K562 (cell line): ENCODE data around the gene SLC7A8. TPM values are rescaled to one million over a fixed set of nuclear protein-coding genes. Genes with fewer than 3 reads are reported as not detected.

Experiments used
- ARID2 ChIP-seq: fragments of 450-650 bp; IDR thresholded peaks from 2 replicates; pipeline ENCODE4 v1.6.1; 2017; ENCODE audit warnings: antibody characterized with exemption, mild to moderate bottlenecking
- ARID4B ChIP-seq: sonication (generic); formaldehyde crosslinking; IDR thresholded peaks from 2 replicates; pipeline ENCODE4 v1.8.0; 2022; ENCODE audit warnings: mild to moderate bottlenecking, missing genetic modification reagents
- ELF4 ChIP-seq: fragments of 450-650 bp; formaldehyde crosslinking; IDR thresholded peaks from 2 replicates; pipeline ENCODE4 v1.4.0; 2022; ENCODE audit warnings: missing genetic modification characterization
- EP400 ChIP-seq: fragments of 450-650 bp; IDR thresholded peaks from 2 replicates; pipeline ENCODE4 v1.6.1; 2017; ENCODE audit warnings: antibody characterized with exemption, mild to moderate bottlenecking, moderate library complexity
- KLF10 ChIP-seq: fragments of 250-450 bp; sonication (Bioruptor Pico); IDR thresholded peaks from 2 replicates; pipeline ENCODE4 v1.6.1; 2021; ENCODE audit warnings: matching md5 sums
- LEF1 ChIP-seq: fragments of 450-650 bp; IDR thresholded peaks from 2 replicates; pipeline ENCODE4 v1.6.1; 2016; ENCODE audit warnings: mild to moderate bottlenecking
- PHB2 ChIP-seq: fragments of 450-650 bp; IDR thresholded peaks from 2 replicates; pipeline ENCODE4 v1.6.1; 2017; ENCODE audit warnings: low read depth
- RBM39 ChIP-seq: fragments of 200-400 bp; formaldehyde crosslinking; optimal IDR thresholded peaks from 2 replicates; pipeline ENCODE3; 2018; ENCODE audit warnings: low read depth, low read length
- polyA plus RNA-seq, 8 experiments: library from polyadenylated mRNA; depleted of rRNA in 4 of 8; stranded (reverse) in 5 of 8; unstranded in 3 of 8; fragments of >200 nt; fragmentation: Nextera tagmentation in 2 of 8; fragmentation: Illumina TruSeq in 1 of 8; extraction: Ambion mirVana in 2 of 8; extraction: Trizol in 1 of 8; gene quantifications; 2 replicates each; pipeline versions ENCODE4 v1.2.1 to v1.2.3, GENCODE V29; 2011 to 2014; ENCODE audit warnings: inconsistent platforms in 1 of 8, missing spikeins in 1 of 8
- total RNA-seq, 7 experiments: library from RNA; depleted of rRNA in 6 of 7; stranded (reverse); fragments of >200 nt in 6 of 7; fragmentation: Illumina TruSeq in 2 of 7; extraction: Trizol in 2 of 7; gene quantifications; 2 replicates each; pipeline versions ENCODE4 v1.2.1 to v1.2.3, GENCODE V29; 2011 to 2021; ENCODE audit warnings: low replicate concordance in 1 of 7
- TF ChIP-seq, protein P1 (sequence below), 2 experiments: fragments of 450-650 bp; IDR thresholded peaks; 2 replicates each; pipeline ENCODE4 v1.6.1; 2016; ENCODE audit warnings: mild to moderate bottlenecking in 2 of 2, borderline replicate concordance in 1 of 2, low read depth in 1 of 2, moderate library complexity in 1 of 2
- TF ChIP-seq, protein P2 (sequence below), 3 experiments: IDR thresholded peaks in 2 of 3; conservative IDR thresholded peaks in 1 of 3; 2 replicates each; pipeline ENCODE4 v1.5.1; 2011 to 2012; ENCODE audit warnings: low read length in 3 of 3, mild to moderate bottlenecking in 3 of 3, control low read depth in 2 of 3, improper control_type of control experiment in 1 of 3, inconsistent platforms in 1 of 3, low read depth in 1 of 3, mixed read lengths in 1 of 3, moderate library complexity in 1 of 3; ENCODE audit not compliant: insufficient read depth in 2 of 3
- TF ChIP-seq, protein P3 (sequence below), 2 experiments: fragments of 450-650 bp; IDR thresholded peaks; 2 replicates each; pipeline ENCODE4 v1.6.1; 2016

SLC7A8 gene
- total and polyA plus RNA-seq, 9 of the 15 experiments (the other 6 are each of a cell fraction or from before 2014, with no cell fraction given): 2.0 to 33.0 (median 6.0) TPM

GRCh38 chr14:23093991-23094665, 89.3 kb downstream of the SLC7A8 start (continued):
- TF ChIP-seq, protein P1, sequence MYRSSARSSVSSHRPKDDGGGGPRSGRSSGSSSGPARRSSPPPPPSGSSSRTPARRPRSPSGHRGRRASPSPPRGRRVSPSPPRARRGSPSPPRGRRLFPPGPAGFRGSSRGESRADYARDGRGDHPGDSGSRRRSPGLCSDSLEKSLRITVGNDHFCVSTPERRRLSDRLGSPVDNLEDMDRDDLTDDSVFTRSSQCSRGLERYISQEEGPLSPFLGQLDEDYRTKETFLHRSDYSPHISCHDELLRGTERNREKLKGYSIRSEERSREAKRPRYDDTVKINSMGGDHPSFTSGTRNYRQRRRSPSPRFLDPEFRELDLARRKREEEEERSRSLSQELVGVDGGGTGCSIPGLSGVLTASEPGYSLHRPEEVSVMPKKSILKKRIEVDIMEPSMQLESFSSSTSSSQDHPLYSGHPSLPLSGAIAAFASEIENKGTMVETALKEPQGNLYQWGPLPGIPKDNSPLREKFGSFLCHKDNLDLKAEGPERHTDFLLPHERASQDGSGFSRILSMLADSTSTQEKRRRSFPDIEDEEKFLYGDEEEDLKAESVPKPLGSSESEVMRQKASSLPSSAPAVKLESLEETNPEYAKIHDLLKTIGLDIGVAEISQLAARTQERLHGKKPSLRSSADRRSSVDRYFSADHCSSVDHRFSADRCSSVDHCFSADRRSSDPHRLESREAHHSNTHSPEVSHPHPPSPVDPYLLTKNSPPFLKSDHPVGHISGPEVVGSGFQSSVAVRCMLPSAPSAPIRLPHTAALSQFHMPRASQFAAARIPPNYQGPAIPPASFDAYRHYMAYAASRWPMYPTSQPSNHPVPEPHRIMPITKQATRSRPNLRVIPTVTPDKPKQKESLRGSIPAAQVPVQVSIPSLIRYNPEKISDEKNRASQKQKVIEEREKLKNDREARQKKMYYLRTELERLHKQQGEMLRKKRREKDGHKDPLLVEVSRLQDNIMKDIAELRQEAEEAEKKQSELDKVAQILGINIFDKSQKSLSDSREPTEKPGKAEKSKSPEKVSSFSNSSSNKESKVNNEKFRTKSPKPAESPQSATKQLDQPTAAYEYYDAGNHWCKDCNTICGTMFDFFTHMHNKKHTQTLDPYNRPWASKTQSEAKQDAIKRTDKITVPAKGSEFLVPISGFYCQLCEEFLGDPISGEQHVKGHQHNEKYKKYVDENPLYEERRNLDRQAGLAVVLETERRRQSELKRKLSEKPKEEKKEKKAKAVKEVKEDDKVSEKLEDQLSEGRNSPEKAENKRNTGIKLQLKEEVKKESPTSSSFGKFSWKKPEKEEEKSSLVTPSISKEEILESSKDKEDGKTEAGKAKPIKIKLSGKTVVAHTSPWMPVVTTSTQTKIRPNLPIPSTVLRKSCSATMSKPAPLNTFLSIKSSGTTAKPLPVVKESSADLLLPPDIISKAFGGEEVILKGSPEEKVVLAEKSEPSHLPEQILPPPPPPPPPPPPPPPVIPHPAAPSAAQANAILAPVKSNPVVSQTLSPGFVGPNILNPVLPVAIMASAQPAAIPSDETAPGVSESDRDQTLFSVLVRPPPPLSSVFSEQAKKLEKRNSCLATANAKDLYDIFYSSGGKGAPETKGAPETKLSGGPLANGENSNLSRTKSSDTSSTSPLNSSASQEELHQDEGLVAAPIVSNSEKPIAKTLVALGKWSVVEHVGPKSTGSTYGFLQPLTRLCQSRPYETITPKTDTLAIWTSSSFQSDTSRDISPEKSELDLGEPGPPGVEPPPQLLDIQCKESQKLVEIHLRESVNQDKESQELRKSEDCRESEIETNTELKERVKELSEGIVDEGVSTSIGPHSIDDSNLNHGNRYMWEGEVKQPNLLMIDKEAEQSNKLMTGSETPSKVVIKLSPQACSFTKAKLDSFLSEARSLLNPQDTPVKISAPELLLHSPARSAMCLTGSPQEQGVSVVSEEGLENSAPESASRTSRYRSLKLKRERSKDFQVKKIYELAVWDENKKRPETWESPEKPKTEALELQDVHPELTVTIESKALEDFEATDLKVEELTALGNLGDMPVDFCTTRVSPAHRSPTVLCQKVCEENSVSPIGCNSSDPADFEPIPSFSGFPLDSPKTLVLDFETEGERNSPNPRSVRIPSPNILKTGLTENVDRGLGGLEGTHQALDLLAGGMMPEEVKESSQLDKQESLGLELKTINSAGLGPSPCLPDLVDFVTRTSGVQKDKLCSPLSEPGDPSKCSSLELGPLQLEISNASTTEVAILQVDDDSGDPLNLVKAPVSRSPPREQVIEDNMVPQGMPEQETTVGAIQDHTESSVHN (IDR thresholded peaks at IDR 0.05; ENCODE audit: borderline replicate concordance in 1 of 2, low read depth in 1 of 2): peak in 1 of 2 experiments; percentile 37; a peak in 1 of 4 replicates
- TF ChIP-seq ARID2: peak; percentile 85
- no peak for TF ChIP-seq ARID4B (CRISPR knock-in tag)
- no peak; the same call in 1 of the 2 replicates for TF ChIP-seq PHB2
- 0 out of 2 replicates have a peak, but pooled peaks have one; percentile 33 for TF ChIP-seq LEF1
- no peak for TF ChIP-seq ELF4 (CRISPR knock-in tag)
- TF ChIP-seq, protein P2, sequence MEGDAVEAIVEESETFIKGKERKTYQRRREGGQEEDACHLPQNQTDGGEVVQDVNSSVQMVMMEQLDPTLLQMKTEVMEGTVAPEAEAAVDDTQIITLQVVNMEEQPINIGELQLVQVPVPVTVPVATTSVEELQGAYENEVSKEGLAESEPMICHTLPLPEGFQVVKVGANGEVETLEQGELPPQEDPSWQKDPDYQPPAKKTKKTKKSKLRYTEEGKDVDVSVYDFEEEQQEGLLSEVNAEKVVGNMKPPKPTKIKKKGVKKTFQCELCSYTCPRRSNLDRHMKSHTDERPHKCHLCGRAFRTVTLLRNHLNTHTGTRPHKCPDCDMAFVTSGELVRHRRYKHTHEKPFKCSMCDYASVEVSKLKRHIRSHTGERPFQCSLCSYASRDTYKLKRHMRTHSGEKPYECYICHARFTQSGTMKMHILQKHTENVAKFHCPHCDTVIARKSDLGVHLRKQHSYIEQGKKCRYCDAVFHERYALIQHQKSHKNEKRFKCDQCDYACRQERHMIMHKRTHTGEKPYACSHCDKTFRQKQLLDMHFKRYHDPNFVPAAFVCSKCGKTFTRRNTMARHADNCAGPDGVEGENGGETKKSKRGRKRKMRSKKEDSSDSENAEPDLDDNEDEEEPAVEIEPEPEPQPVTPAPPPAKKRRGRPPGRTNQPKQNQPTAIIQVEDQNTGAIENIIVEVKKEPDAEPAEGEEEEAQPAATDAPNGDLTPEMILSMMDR (IDR thresholded peaks at IDR 0.05 in 2 of 3, conservative IDR thresholded peaks at IDR 0.05 in 1 of 3; ENCODE audit: insufficient read depth in 2 of 3, low read depth in 1 of 3, low read length in 3 of 3): peak; percentile 45 to 46 (median 46); a peak in 4 of 6 replicates
- TF ChIP-seq, protein P3, sequence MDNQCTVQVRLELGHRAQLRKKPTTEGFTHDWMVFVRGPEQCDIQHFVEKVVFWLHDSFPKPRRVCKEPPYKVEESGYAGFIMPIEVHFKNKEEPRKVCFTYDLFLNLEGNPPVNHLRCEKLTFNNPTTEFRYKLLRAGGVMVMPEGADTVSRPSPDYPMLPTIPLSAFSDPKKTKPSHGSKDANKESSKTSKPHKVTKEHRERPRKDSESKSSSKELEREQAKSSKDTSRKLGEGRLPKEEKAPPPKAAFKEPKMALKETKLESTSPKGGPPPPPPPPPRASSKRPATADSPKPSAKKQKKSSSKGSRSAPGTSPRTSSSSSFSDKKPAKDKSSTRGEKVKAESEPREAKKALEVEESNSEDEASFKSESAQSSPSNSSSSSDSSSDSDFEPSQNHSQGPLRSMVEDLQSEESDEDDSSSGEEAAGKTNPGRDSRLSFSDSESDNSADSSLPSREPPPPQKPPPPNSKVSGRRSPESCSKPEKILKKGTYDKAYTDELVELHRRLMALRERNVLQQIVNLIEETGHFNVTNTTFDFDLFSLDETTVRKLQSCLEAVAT (IDR thresholded peaks at IDR 0.05): peak; percentile 68 to 71; a peak in 3 of 4 replicates
- peak; percentile 44; the same call in 1 of the 2 replicates for TF ChIP-seq EP400
- TF ChIP-seq RBM39: no peak
- no peak for TF ChIP-seq KLF10 (CRISPR knock-in tag)
